SKM-1 (cell line): Measurements from ENCODE around the gene NETO2.
"Not testable (repeated sequence)": the region's sequence is repeated elsewhere in the genome, so short reads cannot be mapped to it uniquely, and the experiment has no call there.

ENCODE experiments used
- DNase-seq: peaks from one replicate; lab custom pipeline; 2025; ENCODE audit not compliant: unreplicated experiment; lab: John Stamatoyannopoulos, UW

Gene NETO2

GRCh38 chr16:47143677-47144558 lies at the start of gene NETO2:
NETO2 (minus strand) TSS chr16:47143945; CDS start chr16:47143612, 333 bp downstream.
- DNase-seq = peak; percentile 8

GRCh38 chr16:47182318-47182717 lies 38.6 kb upstream of the NETO2 start:
- DNase-seq = no peak

GRCh38 chr16:47181066-47181465 lies 37.3 kb upstream of the NETO2 start:
- not testable (repeated sequence) for DNase-seq

- DNase-seq = no peak
Observed at GRCh38 chr16:47180073-47180472, 36.3 kb upstream of the NETO2 start.

GRCh38 chr16:47175152-47175551 lies 31.4 kb upstream of the NETO2 start:
- no peak for DNase-seq

DNA sequence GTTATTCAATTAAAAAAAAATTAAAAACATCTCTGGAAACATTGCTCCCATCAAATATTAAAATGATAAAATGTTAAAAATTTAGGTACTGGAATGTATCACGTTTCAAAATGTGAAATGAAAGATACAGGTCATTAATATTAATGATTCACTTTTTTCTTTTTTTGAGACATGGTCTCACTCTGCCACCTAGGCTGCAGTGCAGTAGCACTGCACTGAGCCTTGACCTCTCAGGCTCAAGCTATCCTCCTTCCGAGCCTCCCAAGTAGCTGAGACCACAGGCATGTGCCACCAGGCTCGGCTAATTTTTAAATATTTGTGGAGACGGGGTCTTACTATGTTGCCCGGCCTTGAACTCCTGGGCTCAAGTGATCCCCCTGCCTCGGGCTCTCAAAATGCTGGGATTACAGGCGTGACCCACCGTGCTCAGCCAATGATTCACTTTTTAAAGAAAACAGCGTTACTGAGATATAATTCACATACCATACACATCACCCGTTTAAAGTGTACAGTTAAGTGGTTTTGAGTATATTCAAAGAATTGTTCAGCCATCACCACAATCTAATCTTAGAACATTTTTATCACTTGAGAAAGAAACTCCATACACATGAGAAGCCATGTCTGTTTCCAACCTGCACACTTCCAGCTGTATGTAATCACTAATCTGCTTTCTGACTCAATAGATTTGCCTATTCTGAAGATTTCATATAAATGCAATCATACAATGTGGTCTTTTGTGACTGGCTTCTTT lies 19.1 kb upstream of the NETO2 start:
- DNase-seq = no peak

DNA sequence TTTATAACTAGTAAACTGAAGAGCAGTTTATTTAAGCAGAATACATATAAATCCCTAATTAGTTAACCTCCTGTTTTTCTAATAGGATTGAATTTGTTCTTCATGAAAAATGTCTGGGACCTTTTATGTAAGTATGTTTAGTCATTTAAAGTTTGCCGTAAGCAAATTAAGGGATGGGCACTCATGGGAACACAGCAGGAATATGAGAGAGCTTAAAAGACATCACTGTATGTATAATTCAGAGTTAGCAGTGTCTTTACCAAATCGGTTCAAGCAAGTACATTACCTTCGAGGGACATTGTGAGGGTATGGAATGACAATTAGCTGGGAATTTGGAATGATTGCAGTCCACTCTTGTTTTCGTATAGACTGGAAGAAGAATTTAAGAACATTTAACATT lies 17.7 kb upstream of the NETO2 start:
- DNase-seq = no peak

DNA sequence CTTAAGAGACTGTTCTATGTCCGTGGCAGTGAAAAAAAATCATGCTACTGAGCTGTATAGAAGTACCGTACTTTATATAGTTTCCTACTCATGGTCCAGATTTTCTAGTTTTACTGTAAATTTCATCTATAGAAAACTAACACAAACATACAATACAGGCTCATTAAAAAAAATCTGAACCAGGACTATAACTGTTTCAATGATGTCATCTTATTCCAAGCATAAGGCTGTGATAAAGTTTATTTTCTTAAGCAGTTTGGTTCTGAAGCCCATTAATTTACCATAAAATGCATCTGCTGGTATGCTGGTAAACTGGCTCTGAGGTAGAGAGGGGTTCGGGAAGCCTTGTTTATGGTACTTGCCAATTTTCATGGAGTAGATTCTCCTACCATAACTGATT lies 16.7 kb upstream of the NETO2 start:
- no peak for DNase-seq

GRCh38 chr16:47158992-47159391 lies 15.2 kb upstream of the NETO2 start:
- DNase-seq = no peak

GRCh38 chr16:47156680-47157215 lies 13.0 kb upstream of the NETO2 start:
- no peak for DNase-seq

GRCh38 chr16:47152501-47152900 lies 8.8 kb upstream of the NETO2 start:
- DNase-seq = not testable (repeated sequence)

GRCh38 chr16:47150067-47150466 lies 6.3 kb upstream of the NETO2 start:
- no peak for DNase-seq

DNA sequence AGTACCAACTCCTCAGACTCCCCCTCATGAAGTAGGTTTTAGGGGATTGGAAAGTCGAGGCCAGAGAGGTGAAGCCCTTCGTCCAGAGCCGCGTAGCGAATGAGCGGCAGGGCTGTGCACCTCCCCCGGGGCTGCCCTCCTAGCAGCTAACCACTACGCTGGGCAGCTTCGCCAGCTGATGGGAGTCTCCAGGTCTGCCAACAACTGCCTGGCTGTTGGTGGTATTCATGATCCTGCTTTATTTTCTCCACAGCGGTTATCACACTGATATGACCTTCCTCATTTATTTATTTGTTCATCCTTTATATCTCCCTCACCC lies 773 bp upstream of the NETO2 start:
- no peak for DNase-seq

GRCh38 chr16:47142821-47143676 lies 696 bp downstream of the NETO2 start:
- peak; percentile 54 for DNase-seq

- peak; percentile 26 for DNase-seq
Observed at GRCh38 chr16:47142486-47142820, 1.3 kb downstream of the NETO2 start.

DNA sequence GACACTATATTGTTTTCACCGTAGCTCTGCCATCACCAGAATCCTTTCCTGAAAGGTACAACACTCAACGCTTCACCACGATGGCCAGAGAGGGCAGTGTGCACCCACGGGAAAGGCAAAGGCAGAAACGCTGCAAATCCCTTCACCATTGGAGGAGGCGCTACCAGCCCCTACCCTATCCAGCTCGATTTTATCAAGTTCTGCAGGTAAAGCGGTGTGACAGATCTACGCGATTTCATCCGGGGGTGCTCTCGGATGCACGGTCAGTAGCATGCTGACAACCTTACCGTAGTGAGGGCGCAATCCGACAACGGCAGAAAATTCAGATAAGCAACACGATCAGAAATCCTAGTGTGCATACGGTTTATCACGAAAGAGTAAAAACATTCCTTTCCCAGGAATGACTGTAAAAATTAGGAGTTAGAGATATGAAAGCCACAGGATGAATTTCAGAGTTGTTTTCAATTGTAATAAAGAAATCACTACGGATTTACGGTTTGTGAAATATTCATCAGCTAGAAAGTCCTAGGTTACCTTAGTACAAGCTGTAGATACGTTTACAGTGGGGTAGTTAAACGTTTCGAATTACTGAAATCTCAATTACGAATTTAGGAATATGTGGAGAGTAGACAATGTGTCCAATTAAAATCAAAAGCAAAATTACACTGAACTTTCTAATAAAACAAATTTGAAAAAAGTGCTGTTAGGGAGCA lies 1.8 kb downstream of the NETO2 start:
- peak; percentile 72 for DNase-seq

DNA sequence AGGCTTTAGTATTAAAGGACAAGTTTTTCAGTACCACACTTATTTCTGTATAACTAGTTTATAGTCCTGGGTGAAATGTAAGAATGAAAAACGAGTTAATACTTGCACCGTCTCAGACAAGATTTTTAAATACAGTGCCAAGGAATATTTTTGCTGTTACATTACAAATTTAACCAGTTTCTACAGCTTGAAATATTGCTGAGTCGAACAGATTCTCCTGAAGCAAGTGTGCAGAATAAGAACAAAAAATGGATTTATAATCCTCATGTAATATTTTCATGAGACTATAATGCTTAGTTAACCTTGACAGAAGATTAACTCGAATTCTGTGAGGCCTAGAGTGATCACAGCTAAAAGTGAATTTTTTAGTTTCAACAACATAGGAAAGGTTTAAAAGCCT lies 3.1 kb downstream of the NETO2 start:
- DNase-seq = no peak

- no peak for DNase-seq
Observed at GRCh38 chr16:47139561-47140185, 4.1 kb downstream of the NETO2 start.

- not testable (repeated sequence) for DNase-seq
Observed at GRCh38 chr16:47137925-47138324, 5.8 kb downstream of the NETO2 start.
